ENCODE results near the gene SMC1B.

DNA sequence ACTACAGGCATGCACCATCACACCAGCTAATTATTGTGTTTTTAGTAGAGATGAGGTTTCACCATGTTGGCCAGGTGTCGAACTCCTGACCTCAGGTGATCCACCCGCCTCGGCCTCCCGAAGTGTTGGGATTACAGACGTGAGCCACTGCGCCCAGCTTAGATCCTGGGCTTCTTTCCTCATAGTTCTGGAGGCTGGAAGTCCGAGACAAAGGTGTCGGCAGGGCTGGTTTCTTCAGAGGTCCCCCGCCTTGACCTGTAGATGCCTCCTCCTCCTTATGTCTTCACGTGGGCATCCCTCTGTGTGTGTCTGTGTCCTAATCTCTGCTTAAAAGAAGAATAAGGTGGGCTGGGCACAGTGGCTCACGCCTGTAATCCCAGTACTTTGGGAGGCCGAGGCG lies 45.1 kb upstream of the SMC1B start:
- TF ChIP-seq ZNF740 (CRISPR knock-in tag; IDR thresholded peaks at IDR 0.05) (no peak), ZNF740 (tag; IDR thresholded peaks at IDR 0.05) (no peak), FOXA1 (IDR thresholded peaks at IDR 0.05; ENCODE audit: borderline replicate concordance) (no peak), RB1 (IDR thresholded peaks at IDR 0.05; ENCODE audit: low read depth) (no peak), MCM7 (IDR thresholded peaks at IDR 0.05) (no peak), ZFX (CRISPR knock-in tag; IDR thresholded peaks at IDR 0.05) (no peak), ZNF79 (CRISPR knock-in tag; IDR thresholded peaks at IDR 0.05; ENCODE audit: low read depth) (no peak), ETV6 (IDR thresholded peaks at IDR 0.05; ENCODE audit: borderline replicate concordance in 1 of 2, low read depth in 2 of 2, low read length in 1 of 2) (no peak), ETV6 (CRISPR knock-in tag; IDR thresholded peaks at IDR 0.05; ENCODE audit: borderline replicate concordance) (no peak), SIN3A (IDR thresholded peaks at IDR 0.05; ENCODE audit: borderline replicate concordance in 2 of 2, control insufficient read depth in 1 of 2, low read depth in 2 of 2, low read length in 2 of 2) (no peak), HMG20B (CRISPR knock-in tag; IDR thresholded peaks at IDR 0.05) (no peak), TOE1 (IDR thresholded peaks at IDR 0.05; ENCODE audit: borderline replicate concordance) (no peak), TOE1 (CRISPR knock-in tag; IDR thresholded peaks at IDR 0.05; ENCODE audit: borderline replicate concordance, low read depth) (no peak), RAD21 (CRISPR knock-in tag; conservative IDR thresholded peaks at IDR 0.05 in 1 of 2, IDR thresholded peaks at IDR 0.05 in 1 of 2) (no peak)
- TF ChIP-seq, protein P1, sequence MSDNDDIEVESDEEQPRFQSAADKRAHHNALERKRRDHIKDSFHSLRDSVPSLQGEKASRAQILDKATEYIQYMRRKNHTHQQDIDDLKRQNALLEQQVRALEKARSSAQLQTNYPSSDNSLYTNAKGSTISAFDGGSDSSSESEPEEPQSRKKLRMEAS (CRISPR knock-in tag; IDR thresholded peaks at IDR 0.05): no peak
- TF ChIP-seq, protein P2, sequence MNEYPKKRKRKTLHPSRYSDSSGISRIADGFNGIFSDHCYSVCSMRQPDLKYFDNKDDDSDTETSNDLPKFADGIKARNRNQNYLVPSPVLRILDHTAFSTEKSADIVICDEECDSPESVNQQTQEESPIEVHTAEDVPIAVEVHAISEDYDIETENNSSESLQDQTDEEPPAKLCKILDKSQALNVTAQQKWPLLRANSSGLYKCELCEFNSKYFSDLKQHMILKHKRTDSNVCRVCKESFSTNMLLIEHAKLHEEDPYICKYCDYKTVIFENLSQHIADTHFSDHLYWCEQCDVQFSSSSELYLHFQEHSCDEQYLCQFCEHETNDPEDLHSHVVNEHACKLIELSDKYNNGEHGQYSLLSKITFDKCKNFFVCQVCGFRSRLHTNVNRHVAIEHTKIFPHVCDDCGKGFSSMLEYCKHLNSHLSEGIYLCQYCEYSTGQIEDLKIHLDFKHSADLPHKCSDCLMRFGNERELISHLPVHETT (CRISPR knock-in tag; conservative IDR thresholded peaks at IDR 0.05 in 1 of 2, IDR thresholded peaks at IDR 0.05 in 1 of 2): no peak

Data from K562 (cell line).